Mesenteric fat pad (tissue), 1 donor: ENCODE data around the gene APOLD1. TPM values are rescaled to one million over a fixed set of nuclear protein-coding genes. Genes with fewer than 3 reads are reported as not detected.
"Not testable (repeated sequence)": the region's sequence is repeated elsewhere in the genome, so short reads cannot be mapped to it uniquely, and the experiment has no call there.

Source experiments
- DNase-seq: peaks from one replicate; pipeline ENCODE4 v3.0.0-alpha.2; 2020; ENCODE audit warnings: low spot score
- total RNA-seq: library from RNA; stranded (reverse); fragmentation: NEBNext Ultra II Directional; extraction: Animal tissue kit (Norgen Biotek cat#: 25700); gene quantifications from one replicate; pipeline ENCODE4 v1.2.1, GENCODE V29; 2021
- donor health status: DM: yes; HTN: yes; CAD: no.

APOLD1 gene
- total RNA-seq, 1 donor from 2014 or later: 165 TPM

- no peak for DNase-seq
Measured at GRCh38 chr12:12786351-12786705, 869 bp downstream of the APOLD1 start.

GRCh38 chr12:12786706-12787601 lies 1.5 kb downstream of the APOLD1 start:
- DNase-seq: peak; percentile 94

DNA sequence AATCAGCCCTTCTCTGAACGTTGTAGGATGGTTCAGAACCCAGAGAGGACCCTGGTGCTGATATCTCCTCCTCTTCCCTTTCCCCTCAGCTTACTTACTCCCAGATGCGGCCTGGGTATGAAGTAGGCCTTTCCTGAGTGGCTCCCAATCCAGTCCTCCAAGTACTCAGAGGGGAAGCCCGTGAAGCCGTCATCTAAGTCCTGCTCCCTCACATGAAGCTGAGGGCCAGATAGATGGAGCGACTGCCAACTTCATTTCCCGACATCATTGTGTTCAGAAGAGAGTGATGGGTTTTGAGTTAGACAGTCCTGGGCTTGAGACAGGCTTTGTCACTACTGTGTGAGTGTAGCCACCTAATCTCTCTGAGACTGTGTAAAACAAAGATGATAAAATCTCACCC lies 2.7 kb downstream of the APOLD1 start:
- no peak for DNase-seq

GRCh38 chr12:12788675-12789368 lies 3.4 kb downstream of the APOLD1 start:
- no peak for DNase-seq

DNA sequence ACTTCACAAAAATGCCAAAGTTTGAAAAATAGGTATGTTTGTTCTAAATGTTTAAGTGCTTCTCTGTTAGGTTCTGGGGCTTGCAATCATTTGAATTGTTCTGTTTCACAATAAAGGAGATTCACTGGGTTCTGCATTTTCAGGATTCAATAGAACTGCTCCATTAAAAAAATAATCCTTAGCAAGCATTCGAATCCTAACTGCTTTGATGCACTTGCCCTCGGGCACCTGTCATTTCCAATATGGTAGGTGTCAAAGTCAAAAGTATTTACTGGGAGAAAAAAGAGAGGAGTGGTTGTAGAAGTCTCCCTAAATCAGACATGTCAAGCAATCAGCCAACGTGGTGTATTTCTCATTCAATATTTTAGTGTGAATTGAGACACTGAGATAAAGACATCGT lies 5.5 kb downstream of the APOLD1 start:
- no peak for DNase-seq

GRCh38 chr12:12791756-12792369 lies 6.4 kb downstream of the APOLD1 start:
- no peak for DNase-seq

- DNase-seq: no peak
Measured at GRCh38 chr12:12792421-12792820, 7.0 kb downstream of the APOLD1 start.

DNA sequence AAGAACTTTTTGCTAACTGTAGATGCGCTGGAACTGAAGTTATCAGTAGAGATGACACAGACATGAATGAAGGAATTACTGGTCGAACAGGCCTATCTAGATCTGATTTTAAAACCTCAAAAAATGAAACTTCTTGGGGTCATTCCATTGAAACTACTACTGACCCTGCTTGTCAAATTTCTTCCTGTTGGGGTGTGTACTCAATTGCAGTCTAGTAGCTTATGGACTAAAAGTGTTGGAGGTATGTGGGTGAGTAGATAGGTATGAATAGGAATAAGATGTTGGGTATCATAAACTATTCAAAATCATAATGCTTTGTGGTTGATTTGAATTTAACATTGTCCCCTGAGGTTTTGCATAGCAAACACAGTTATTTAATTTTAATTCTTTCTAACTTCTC lies 9.2 kb downstream of the APOLD1 start:
- DNase-seq: no peak

- no peak for DNase-seq
Measured at GRCh38 chr12:12796171-12796570, 10.7 kb downstream of the APOLD1 start.

- DNase-seq: no peak
Measured at GRCh38 chr12:12796928-12797793, 11.7 kb downstream of the APOLD1 start.

DNA sequence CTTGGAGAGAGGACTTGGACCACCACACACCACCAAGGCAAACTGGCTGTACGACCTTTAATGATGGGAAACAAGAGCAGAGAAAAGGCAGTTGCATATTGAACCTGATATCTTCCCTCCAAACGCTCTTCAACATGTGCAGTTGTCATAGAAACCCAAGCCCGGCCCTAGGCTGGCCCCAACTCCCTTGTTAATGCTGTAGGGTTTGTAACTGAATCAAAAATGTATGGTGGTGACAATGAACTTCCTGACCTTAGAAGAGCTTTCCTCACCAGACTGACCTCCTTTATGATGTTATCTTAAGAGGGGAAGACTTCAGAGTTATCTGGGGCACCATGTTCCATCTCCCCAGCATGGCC lies 12.3 kb downstream of the APOLD1 start:
- DNase-seq: no peak

DNA sequence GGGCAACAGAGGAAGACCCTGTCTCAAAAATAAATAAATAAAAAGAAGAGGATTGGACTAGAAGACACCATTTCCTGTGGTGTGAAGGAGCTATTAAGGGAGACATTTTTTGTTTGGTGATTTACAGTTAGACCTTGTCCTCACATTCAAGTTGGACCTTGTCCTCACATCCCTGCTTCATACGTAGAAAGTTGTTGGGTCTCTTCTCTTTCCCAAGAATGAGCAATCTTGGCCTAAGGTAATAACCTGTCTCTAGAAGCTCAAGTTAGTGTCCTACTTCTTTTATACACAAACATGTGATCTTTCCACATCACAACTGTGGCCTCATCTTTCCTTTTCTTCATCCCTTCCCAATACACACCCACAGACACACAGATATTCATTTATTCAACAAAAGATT lies 13.0 kb downstream of the APOLD1 start:
- no peak for DNase-seq

GRCh38 chr12:12799163-12799920 lies 13.9 kb downstream of the APOLD1 start:
- no peak for DNase-seq

- no peak for DNase-seq
Measured at GRCh38 chr12:12800406-12801180, 15.1 kb downstream of the APOLD1 start.

GRCh38 chr12:12801656-12802055 lies 16.2 kb downstream of the APOLD1 start:
- not testable (repeated sequence) for DNase-seq

DNA sequence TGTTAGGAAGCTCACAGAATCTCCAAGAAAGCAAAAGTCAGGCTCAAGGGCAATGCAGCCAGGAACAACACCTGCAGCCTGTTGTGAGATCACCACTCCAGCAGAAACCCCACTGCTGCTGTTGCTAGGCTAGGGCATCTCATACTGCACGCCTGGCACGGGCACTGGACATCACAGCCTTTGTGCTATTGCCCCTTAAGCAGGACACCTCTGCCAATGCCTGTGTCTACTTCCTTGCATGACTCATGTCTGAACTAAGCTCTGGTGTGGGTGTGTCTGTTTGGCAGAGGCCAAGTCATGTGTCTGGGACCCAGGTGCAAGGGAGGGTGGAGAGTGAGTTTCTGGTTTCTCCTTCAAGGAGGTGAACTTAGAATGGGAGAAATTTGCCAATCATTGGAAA lies 17.7 kb downstream of the APOLD1 start:
- DNase-seq: no peak

DNA sequence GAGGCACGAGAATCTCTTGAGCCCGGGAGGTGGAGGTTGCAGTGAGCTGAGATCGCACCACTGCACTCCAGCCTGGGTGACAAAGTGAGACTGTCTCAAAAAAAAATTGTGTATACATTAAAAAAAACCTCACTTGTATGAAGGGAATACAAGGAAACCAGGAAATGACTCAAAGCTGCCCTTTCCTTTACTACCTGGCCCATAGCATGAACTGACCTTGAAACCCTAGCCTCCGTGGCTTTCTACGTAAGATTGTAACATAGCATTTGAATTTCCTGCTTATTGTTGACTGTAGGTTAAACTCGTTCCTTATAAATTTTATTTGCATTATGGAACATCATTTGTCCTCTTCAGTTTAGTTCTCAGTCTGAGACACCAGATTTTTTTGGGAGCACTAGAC lies 18.6 kb downstream of the APOLD1 start:
- DNase-seq: no peak

DNA sequence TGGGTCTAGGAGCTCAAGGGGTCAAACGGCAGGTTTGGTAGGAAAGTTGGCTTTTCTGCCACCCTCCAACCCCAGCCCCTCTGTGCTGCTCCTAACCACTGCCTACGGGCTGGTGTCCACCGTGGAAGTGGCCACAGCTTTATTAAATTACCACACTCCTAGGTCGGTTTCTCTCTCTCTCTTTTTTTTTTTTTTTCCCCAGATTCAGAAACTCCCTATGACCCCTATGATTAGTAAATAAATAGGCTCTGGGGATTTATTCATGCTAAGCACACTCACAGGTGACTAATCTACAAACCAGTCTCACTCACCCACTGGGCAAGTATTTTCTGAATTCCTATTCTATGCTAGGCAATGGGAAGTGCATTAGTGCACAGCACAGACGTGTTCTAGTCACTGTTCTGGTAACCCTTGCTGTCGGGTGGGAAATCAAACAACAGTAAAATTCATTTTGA lies 19.0 kb downstream of the APOLD1 start:
- DNase-seq: no peak

DNA sequence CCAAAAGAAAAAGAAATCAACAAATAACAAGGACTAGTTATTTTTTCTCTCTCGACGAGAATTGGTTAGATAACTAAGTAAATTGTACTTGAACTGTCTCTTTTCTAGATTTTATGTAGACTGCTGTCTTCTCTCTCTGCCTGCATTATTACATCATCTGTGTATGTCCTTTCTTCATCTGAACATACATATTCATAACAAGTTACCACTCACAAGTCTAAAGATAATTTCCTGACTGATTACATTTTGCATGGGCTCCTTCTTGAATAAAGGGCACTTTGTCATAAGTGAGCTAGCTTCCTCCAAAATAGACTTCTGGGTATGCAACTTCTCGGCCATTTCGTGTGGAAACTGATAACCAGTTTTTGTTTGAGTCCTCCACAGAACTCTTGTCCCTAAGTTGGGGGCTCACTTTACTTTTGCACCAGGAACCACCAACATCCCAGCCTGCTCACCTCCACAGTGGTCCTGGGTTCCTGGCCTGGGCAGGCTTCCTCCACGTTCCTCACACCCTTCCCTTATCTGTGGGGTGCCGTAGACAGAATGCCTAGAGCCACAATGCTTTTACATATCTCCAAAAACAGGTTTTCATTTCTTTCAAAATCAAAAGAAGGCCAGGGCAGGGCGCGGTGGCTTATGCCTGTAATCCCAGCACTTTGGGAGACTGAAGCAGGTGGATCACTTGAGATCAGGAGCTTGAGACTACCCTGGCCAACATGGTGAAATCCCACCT lies 21.5 kb downstream of the APOLD1 start:
- DNase-seq: no peak
